Putamen (tissue), 1 donor: Measurements from ENCODE around the gene DARS2.

ENCODE experiments used
- DNase-seq: peaks from one replicate; pipeline ENCODE4 v3.0.0-alpha.2; 2016; ENCODE audit warnings: low spot score

DARS2 gene

DNA sequence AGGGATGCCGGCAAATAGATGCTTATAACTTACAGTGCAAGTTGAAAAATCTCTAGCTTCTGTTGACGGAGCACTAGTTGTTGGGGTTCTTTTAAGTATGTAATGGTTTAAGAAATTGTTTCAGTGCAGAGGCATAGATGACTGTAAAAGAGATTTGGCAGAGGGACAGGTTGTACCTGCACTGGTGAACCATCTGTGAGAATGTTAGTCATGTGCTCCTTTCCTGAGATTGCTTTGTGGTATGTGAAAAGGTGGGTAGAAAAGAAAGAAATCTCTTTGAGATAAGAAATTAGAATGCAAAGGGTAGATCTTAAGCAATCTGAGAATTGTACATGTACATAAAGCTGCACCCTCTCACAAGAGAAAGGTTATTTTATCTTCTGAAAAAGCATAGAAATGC is 63.2 kb downstream of the DARS2 start:
- DNase-seq, result no peak

DNA sequence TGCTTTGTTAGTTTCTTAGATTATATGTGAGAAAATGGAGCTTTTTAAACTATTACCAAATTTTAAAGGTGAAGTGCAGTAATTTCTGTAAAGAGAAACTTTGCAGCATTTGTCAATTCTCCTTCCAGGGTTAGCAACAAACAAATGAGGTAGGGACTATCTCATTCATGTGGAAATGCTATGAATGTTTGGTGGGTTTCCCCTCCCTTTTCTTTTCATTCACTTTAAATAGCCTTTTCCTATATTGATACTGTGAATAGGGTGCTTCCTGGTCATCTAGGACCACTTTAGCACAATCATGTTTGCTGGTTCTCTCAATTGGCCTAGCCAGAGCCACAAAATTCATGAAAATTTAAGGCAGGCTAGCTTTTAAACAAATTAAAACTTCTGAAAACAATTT is 64.3 kb downstream of the DARS2 start:
- DNase-seq, result no peak

DNA sequence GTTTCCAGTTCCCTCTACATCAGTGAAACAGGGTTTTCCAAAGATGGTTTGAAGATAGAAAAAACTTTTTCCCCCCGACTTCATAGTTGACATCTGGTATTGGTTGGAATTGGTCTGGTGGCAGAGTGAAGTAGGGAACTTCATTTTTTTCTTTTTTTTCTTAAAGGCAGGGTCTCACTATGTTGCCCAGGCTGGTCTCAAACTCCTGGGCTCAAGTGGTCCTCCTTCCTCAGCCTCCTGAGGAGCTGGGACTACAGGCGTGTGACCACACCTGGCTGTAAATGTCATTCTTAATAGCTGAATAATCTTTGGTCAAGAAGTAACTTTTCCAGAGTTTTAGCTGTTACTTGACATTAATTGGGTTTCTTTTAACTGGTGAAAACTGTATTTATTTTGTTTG is 65.4 kb downstream of the DARS2 start:
- no peak for DNase-seq

DNA sequence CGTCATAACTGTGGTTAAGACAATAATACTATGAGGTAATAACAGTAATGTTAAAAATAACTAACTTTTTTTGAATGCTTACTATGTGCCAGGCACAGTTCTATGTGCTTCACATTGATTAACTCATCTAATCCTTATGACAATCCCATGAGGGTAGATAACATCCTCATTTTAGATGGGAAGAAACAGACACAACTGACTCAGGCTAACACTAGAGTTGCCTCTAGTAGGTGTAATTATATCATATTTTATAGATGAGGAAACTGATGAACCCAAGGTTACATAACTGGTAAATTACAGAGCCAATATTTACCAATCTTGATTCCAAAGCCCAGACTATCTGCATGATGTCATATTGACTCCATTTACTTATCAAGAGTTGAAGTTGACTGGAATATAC is 69.1 kb downstream of the DARS2 start:
- no peak for DNase-seq

DNA sequence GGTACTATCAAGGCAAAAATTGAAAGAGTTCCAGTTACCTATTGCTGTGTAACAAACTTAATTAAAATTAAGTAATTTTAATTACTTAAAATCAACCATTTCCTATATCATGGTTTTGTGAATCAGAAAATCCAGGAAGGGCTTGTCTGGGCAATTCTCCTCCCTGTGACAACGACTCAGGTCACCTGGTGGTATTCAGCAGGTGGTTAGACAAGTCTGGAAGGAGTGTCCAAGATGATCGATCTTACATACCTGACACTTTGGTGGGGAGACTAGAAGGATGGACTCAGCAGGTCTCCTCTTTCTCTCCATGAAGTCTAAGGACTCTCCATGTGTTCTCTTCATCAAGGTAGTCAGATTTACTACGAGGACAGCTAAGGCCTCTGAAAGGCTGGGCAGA is 69.7 kb downstream of the DARS2 start:
- DNase-seq, result no peak

DNA sequence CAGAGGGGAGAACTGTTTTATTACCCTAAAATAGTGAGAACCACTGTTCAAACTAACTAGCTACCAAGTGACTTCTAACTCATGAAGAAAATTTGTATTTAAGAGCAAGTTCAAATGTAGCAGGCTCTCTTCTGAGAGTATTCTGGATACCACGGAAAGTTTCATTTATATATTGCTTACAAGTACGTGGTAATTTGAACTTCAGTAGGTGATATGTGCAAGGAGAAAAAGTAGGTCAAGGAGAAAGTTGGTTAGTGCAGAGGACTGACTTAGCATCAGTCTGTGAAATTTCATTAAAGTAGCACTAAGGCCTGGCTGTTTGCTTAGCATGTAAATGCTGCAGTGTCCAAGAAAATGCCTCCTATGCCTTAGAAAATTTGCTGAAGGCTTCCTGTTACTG is 76.0 kb downstream of the DARS2 start:
- DNase-seq, result no peak

DNA sequence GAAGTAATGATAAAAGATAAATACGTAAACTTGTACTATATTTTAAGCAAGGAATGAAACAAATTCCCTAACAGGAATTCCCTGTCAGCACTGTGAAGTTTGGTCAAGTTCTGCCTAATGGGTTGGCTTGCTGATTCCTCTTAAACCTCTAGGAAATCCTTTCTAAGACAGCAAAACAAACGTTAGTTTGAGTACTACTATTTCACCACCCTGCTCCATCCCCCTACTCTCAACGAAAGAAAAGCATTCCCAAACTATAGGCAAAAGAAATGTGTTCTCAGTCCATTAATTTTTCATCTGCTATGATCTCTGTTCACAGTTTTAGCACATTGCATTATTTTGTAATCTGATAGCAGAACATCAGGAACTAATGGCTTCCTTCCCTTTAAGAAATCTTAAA is 76.5 kb downstream of the DARS2 start:
- DNase-seq, result no peak

DNA sequence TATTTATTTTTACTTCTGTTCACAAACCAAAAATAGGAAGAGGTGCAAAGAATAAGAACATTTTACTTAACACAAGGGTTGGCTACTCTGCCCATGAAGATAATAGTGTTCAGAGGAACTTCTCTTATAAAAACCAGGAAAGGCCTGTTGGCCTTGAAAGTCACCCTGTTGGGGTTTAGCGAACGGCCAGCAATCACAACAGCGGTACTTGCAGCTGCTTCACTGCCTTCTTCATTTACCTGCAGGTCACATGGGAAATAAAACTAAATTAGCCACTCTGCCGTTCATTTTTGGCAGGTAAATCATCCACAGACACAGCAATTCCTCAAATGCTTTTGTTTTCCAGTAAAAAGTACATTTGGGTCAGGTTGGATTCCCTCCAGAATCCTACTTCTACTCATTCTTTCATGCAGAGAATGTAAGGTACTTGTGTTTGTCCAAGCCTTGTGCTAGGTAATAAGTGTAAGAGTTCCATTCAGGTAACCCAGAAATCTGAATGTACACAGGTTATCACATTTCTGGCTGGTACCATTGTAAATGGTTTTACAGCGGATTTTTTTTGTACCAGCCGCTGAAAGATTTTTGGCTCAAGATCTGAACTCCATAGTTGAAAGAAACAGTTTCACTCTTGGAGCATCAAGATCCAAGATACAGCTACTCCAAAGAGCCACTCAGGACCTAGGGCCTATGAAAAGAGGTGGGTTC is 79.5 kb downstream of the DARS2 start:
- DNase-seq, result no peak
